SK-N-SH (cell line): Measurements from ENCODE around the gene ACSF3.
A peak's percentile ranks its signal among the peaks of the same experiment; 100 is the strongest.

Experiments
- CHD2 ChIP-seq: fragments of 150-350 bp; IDR thresholded peaks from 2 replicates; pipeline ENCODE4 v1.6.1; 2018; ENCODE audit warnings: low read length; ENCODE audit not compliant: partially characterized antibody
- CTCF ChIP-seq: fragments of 200-600 bp; sonication (generic); IDR thresholded peaks from 2 replicates; pipeline ENCODE4 v1.6.1; 2017; ENCODE audit warnings: antibody characterized with exemption, mild to moderate bottlenecking, moderate library complexity
- EP300 ChIP-seq, 2 experiments: IDR thresholded peaks; 2 replicates each; pipeline versions ENCODE4 v1.4.0 to v1.6.1; 2012; ENCODE audit warnings: borderline replicate concordance in 1 of 2, low read depth in 1 of 2, low read length in 1 of 2
- JUND ChIP-seq: IDR thresholded peaks from 2 replicates; pipeline ENCODE4 v1.4.0; 2012
- MXI1 ChIP-seq: IDR thresholded peaks from 2 replicates; pipeline ENCODE4 v1.6.1; 2012; ENCODE audit warnings: mild to moderate bottlenecking, low read depth, low read length, improper control_type of control experiment
- POLR2AphosphoS5 ChIP-seq: IDR thresholded peaks from 2 replicates; pipeline ENCODE4 v1.6.1; 2012; ENCODE audit warnings: low read depth, low read length
- RXRA ChIP-seq: IDR thresholded peaks from 2 replicates; pipeline ENCODE4 v1.4.0; 2012; ENCODE audit warnings: low read depth, mild to moderate bottlenecking, borderline replicate concordance
- TEAD4 ChIP-seq: IDR thresholded peaks from 2 replicates; pipeline ENCODE4 v1.4.0; 2012; ENCODE audit warnings: mild to moderate bottlenecking, borderline replicate concordance; ENCODE audit not compliant: insufficient read depth
- YY1 ChIP-seq: IDR thresholded peaks from 2 replicates; pipeline ENCODE4 v1.4.0; 2012; ENCODE audit warnings: low read depth, mild to moderate bottlenecking
- TF ChIP-seq, protein P1 (sequence below): IDR thresholded peaks from 2 replicates; pipeline ENCODE4; 2012

DNA sequence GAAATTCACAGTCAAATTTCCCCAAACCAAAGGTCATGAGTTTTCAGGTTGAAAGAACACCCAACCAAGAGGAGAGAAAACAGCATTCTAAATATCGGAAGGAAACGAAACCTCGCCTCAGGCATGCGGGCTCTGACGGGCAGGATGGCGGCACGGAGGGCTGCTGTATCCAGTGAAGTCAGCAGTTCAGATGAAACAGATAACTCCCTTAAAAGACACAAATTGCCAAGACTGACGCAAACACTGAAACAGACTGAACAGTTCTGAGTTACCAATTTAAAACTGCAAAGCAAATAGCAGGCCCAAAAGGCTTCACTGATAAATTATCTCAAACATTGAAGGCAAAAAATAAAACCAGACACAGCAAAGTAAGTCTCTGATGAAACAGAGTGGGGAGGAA lies 57.3 kb downstream of the ACSF3 start:
- peak in 1 of 2 experiments; percentile 66; a peak in 1 of 4 replicates for TF ChIP-seq EP300 (IDR thresholded peaks at IDR 0.05; ENCODE audit: borderline replicate concordance in 1 of 2, low read depth in 1 of 2, low read length in 1 of 2)
- TF ChIP-seq POLR2AphosphoS5, result no peak
- no peak for TF ChIP-seq JUND
- TF ChIP-seq CHD2, result no peak
- no peak for TF ChIP-seq TEAD4
- TF ChIP-seq CTCF, result no peak
- no peak for TF ChIP-seq YY1
- TF ChIP-seq, protein P1, sequence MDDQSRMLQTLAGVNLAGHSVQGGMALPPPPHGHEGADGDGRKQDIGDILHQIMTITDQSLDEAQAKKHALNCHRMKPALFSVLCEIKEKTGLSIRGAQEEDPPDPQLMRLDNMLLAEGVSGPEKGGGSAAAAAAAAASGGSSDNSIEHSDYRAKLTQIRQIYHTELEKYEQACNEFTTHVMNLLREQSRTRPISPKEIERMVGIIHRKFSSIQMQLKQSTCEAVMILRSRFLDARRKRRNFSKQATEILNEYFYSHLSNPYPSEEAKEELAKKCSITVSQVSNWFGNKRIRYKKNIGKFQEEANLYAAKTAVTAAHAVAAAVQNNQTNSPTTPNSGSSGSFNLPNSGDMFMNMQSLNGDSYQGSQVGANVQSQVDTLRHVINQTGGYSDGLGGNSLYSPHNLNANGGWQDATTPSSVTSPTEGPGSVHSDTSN, result no peak
- TF ChIP-seq MXI1, result peak; percentile 62; the same call in 1 of the 2 replicates
- TF ChIP-seq RXRA, result no peak
